ENCODE results near the gene TFRC. TPM values are rescaled to one million over a fixed set of nuclear protein-coding genes. Genes with fewer than 3 reads are reported as not detected.

TFRC gene
- total and polyA plus RNA-seq, 4 donors: 19.1 to 1,250 (median 73.3) TPM

- peak; percentile 98 for TF ChIP-seq ATF3 (IDR thresholded peaks at IDR 0.05)
Observed at GRCh38 chr3:196055683-196056270, 26.1 kb downstream of the TFRC start (continued).

GRCh38 chr3:196055240-196055639, 26.6 kb downstream of the TFRC start:
- WGBS: 93% methylated on average over 8 of the region's 8 CpGs
- Histone ChIP-seq H3K27me3 (ENCODE audit: control insufficient read depth in 4 of 4, insufficient read depth in 4 of 4, low read length in 3 of 4) (no peaks in the 10 kb centered on the region), H3K9ac (ENCODE audit: low read depth in 1 of 2, low read length in 2 of 2) (no peak overlapping the region), H3K27ac (ENCODE audit: low read depth in 1 of 2, low read length in 2 of 2) (no peak overlapping the region), H3K9me3 (ENCODE audit: control insufficient read depth in 4 of 4, low read length in 3 of 4) (no peaks in the 10 kb centered on the region), H3K4me1 (ENCODE audit: control insufficient read depth in 4 of 4, insufficient read depth in 4 of 4, low read length in 3 of 4) (no peaks in the 10 kb centered on the region), H3K36me3 (ENCODE audit: control insufficient read depth in 4 of 4, insufficient read depth in 3 of 4, low read depth in 1 of 4, low read length in 3 of 4) (peaks cover 17 to 83% (median 72%) of the 10 kb centered on the region in 4 donors), H3K4me3 (ENCODE audit: low read depth in 1 of 3, low read length in 3 of 3) (no peak overlapping the region)
- no peak for TF ChIP-seq SP1 (IDR thresholded peaks at IDR 0.05)
- TF ChIP-seq TAF1 (conservative IDR thresholded peaks at IDR 0.05): no peak
- no peak for DNase-seq (ENCODE audit: low spot score)

GRCh38 chr3:196054661-196055060, 27.2 kb downstream of the TFRC start:
- no peak for DNase-seq (ENCODE audit: low spot score)
- 93% methylated on average over 10 of the region's 10 CpGs for WGBS
- Histone ChIP-seq H3K9ac (ENCODE audit: low read depth in 1 of 2, low read length in 2 of 2) (no peak overlapping the region), H3K9me3 (ENCODE audit: control insufficient read depth in 4 of 4, low read length in 3 of 4) (no peaks in the 10 kb centered on the region), H3K27me3 (ENCODE audit: control insufficient read depth in 4 of 4, insufficient read depth in 4 of 4, low read length in 3 of 4) (no peaks in the 10 kb centered on the region), H3K27ac (ENCODE audit: low read depth in 1 of 2, low read length in 2 of 2) (no peak overlapping the region), H3K4me3 (ENCODE audit: low read depth in 1 of 3, low read length in 3 of 3) (no peak overlapping the region), H3K4me1 (ENCODE audit: control insufficient read depth in 4 of 4, insufficient read depth in 4 of 4, low read length in 3 of 4) (no peaks in the 10 kb centered on the region), H3K36me3 (ENCODE audit: control insufficient read depth in 4 of 4, insufficient read depth in 3 of 4, low read depth in 1 of 4, low read length in 3 of 4) (peaks cover 17 to 83% (median 72%) of the 10 kb centered on the region in 4 donors)
- TF ChIP-seq ZBTB33 (IDR thresholded peaks at IDR 0.05) (no peak), GABPA (IDR thresholded peaks at IDR 0.05 in 1 of 2, conservative IDR thresholded peaks at IDR 0.05 in 1 of 2) (no peak), NR2F2 (IDR thresholded peaks at IDR 0.05) (no peak), REST (IDR thresholded peaks at IDR 0.05) (no peak), EGR1 (IDR thresholded peaks at IDR 0.05; ENCODE audit: low read depth in 2 of 2) (no peak), FOXA1 (IDR thresholded peaks at IDR 0.05) (no peak), TAF1 (conservative IDR thresholded peaks at IDR 0.05) (no peak)

- H3K27me3 ChIP-seq (ENCODE audit: control insufficient read depth in 4 of 4, insufficient read depth in 4 of 4, low read length in 3 of 4): no peaks in the 10 kb centered on the region
- no peaks in the 10 kb centered on the region for H3K4me1 ChIP-seq (ENCODE audit: control insufficient read depth in 4 of 4, insufficient read depth in 4 of 4, low read length in 3 of 4)
- no peak overlapping the region for H3K27ac ChIP-seq (ENCODE audit: low read depth in 1 of 2, low read length in 2 of 2)
- TF ChIP-seq FOXA2 (IDR thresholded peaks at IDR 0.05) (no peak), EGR1 (IDR thresholded peaks at IDR 0.05; ENCODE audit: low read depth in 2 of 2) (no peak), FOXA1 (IDR thresholded peaks at IDR 0.05) (no peak)
- WGBS: 96% methylated on average over 7 of the region's 7 CpGs
- no peak overlapping the region for H3K4me3 ChIP-seq (ENCODE audit: low read depth in 1 of 3, low read length in 3 of 3)
- H3K36me3 ChIP-seq (ENCODE audit: control insufficient read depth in 4 of 4, insufficient read depth in 3 of 4, low read depth in 1 of 4, low read length in 3 of 4): peaks cover 19 to 88% (median 75%) of the 10 kb centered on the region in 4 donors
- H3K9ac ChIP-seq (ENCODE audit: low read depth in 1 of 2, low read length in 2 of 2): no peak overlapping the region
- H3K9me3 ChIP-seq (ENCODE audit: control insufficient read depth in 4 of 4, low read length in 3 of 4): no peaks in the 10 kb centered on the region
- DNase-seq (ENCODE audit: low spot score): no peak
Observed at GRCh38 chr3:196053487-196053886, 28.4 kb downstream of the TFRC start.

Data from liver (tissue), 9 donors.